Measurements from ENCODE around the gene SLC6A19. TPM values are rescaled to one million over a fixed set of nuclear protein-coding genes. Genes with fewer than 3 reads are reported as not detected.
"Not testable (repeated sequence)": the region's sequence is repeated elsewhere in the genome, so short reads cannot be mapped to it uniquely, and the experiment has no call there.

SLC6A19 gene
- total RNA-seq, 2 experiments from 2014 or later, result not detected

DNA sequence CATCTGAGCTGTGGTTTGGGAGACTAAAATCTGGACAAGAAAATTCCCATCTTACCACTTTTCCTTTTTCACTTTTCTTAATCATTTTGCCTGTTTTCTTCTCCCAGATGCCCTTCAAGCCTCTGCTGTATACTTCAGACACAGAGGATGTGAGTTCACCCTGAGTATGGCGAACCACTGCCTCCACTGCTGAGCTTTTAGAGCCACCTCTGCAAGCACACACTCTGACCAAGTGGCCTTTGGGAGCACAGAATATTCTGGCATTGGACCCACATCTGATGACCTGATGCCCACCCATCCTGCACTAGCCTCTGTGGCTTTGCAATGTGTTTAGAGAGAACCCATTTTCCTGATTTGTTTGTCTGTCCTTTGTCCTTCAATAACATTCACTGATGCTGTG lies 61.0 kb downstream of the SLC6A19 start:
- POLR2A ChIA-PET, result no interaction called here

DNA sequence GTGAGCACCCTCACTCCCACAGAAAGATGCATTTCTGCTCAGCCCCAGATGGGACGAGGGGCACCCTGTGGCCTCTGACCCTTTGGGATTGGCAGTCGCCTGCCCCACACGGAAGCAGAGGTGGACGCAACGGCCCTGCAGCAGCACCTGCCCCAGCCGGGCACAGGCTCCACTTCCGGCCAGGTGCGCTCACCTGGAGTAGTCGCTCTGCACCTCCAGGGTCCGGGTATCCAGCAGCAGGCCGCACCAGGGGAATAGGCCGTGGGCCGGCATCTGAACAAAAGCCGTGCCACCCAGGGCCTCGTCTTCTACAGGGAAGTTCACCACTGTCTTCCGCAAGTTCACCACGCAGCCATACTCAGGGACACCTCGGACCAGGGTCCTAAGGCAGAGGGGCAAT lies 62.8 kb downstream of the SLC6A19 start:
- ChIA-PET CTCF (no interaction called here), POLR2A (no interaction called here)
- no peaks in the 10 kb centered on the region for H3K27me3 Mint-ChIP-seq
- no peak overlapping the region for H3K4me3 Mint-ChIP-seq
- intact Hi-C loops (cut with DNase I, micrococcal nuclease), result no loop called here
- ATAC-seq (no peak), DNase-seq (no peak)
- H3K27ac Mint-ChIP-seq, result no peak overlapping the region
- H3K36me3 Mint-ChIP-seq (ENCODE audit: low read depth), result peaks cover 26% of the 10 kb centered on the region
- no peaks in the 10 kb centered on the region for H3K9me3 Mint-ChIP-seq (ENCODE audit: low read depth)
- H3K4me1 Mint-ChIP-seq, result peaks cover 11% of the 10 kb centered on the region

More for the DNA sequence above, 61.0 kb downstream of the SLC6A19 start:
- no peaks in the 10 kb centered on the region for H3K9me3 Mint-ChIP-seq (ENCODE audit: low read depth)
- intact Hi-C loops (cut with DNase I, micrococcal nuclease), result no loop called here
- CTCF ChIA-PET, result no interaction called here
- peaks cover 18% of the 10 kb centered on the region for H3K36me3 Mint-ChIP-seq (ENCODE audit: low read depth)
- no peak for DNase-seq
- H3K27ac Mint-ChIP-seq, result no peak overlapping the region
- H3K27me3 Mint-ChIP-seq, result no peaks in the 10 kb centered on the region
- no peaks in the 10 kb centered on the region for H3K4me1 Mint-ChIP-seq
- no peak overlapping the region for H3K4me3 Mint-ChIP-seq
- no peak for ATAC-seq

DNA sequence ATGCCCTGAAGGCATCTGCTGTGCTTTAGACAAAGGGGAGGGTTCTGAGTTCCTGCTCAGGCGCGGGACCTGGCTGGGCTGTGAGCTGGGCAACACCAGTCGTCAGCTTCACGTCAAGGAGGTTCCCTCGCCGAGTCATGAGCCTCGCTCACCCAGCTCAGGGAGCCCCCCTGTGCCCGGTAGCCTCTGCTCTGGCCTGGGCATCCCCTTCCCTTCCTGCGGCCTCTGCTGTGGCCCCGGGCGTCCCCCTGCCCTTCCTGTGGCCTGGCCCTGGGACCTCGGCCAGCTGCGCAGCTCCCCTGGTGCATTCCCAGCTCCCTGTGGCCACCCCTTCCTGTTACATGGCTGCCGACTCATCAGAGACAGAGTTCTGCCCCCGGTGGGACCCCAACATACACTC lies 63.6 kb downstream of the SLC6A19 start:
- DNase-seq (no peak), ATAC-seq (no peak)
- Mint-ChIP-seq H3K27me3 (no peaks in the 10 kb centered on the region), H3K4me3 (no peak overlapping the region), H3K36me3 (ENCODE audit: low read depth) (peaks cover 26% of the 10 kb centered on the region), H3K27ac (no peak overlapping the region), H3K4me1 (peaks cover 11% of the 10 kb centered on the region), H3K9me3 (ENCODE audit: low read depth) (no peaks in the 10 kb centered on the region)
- intact Hi-C loops (cut with DNase I, micrococcal nuclease), result no loop called here
- CTCF ChIA-PET, result no interaction called here
- POLR2A ChIA-PET, result no interaction called here

DNA sequence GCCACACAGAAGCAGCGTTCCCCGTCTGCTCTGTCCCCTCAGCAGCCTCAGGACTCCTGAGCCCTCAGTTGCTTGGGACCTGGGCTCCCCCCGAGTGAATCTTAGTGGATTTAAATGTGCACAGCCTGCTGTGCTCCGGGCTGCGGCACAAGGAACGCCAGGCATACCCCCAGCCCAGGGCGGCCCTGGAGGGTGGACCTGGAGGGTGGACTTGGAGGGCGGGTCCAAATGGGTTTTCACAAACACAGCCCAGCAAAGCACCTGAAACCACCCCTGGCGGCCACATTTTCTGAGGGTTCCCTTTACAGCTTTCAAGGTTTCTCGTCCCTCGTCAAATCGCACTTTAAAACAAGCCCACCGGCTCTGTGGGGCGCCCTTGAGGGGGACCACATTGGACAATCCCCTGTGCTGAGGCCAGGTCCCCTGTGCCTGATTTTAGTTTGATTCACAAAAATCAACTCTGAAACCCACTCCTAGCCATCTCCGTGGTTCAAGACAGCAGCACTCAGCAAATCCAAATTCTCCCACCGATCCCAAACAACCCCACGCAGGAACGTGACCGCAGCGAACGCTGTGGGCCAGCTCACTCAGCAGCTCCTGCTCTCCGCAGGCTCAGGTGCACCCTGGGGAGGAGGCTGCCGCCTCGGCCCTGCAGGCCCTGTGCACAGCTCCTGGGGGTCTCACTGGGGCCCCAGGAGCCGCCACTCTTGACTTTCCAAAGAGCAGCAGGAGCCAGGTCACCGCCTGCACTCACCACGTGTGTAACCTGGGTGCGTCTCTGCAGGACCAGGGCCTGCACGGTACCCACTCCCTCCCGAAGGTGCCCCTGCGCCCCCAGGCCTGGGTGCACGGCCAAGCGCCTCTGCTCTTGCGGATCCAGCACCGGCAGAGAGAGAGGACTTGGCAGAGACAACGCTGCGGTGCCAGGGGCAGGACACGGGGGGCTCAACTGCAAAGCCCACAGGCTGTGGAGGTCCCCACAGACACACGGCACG lies 64.4 kb downstream of the SLC6A19 start:
- ChIA-PET POLR2A (interaction anchor here (0.7 kb wide), 1 partner anchor 18 kb away, joined by 3 read pairs; no protein-coding TSS in a partner anchor), CTCF (interaction anchor here (0.7 kb wide), 1 partner anchor 441 kb away, joined by 4 read pairs; no protein-coding TSS in a partner anchor)
- no peaks in the 10 kb centered on the region for H3K27me3 Mint-ChIP-seq
- peaks cover 27% of the 10 kb centered on the region for H3K36me3 Mint-ChIP-seq (ENCODE audit: low read depth)
- H3K4me1 Mint-ChIP-seq, result peaks cover 11% of the 10 kb centered on the region
- ATAC-seq, result no peak
- intact Hi-C loops (cut with DNase I, micrococcal nuclease), result no loop called here
- DNase-seq, result no peak
- no peak overlapping the region for H3K27ac Mint-ChIP-seq
- no peaks in the 10 kb centered on the region for H3K9me3 Mint-ChIP-seq (ENCODE audit: low read depth)
- no peak overlapping the region for H3K4me3 Mint-ChIP-seq

DNA sequence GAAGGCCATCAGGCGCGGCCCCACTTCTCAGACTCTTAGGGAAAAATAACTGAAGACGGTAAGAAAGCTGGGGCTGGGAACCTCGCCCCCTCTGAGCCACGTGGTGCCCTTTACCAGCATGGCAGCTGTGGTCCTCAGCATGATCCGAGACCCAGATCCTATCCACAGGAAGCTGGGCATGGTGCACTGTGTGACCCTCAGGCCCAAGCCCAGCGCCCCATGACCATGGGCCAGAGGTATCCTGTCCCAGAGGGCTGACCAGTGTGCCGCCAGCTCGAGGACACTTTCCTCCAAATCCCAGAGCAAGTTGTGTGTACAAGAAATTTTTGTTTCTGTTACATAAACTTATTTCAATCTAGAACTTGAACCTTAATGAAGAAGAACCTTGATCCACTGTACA lies 65.4 kb downstream of the SLC6A19 start:
- intact Hi-C loops (cut with DNase I, micrococcal nuclease), result no loop called here
- peaks cover 11% of the 10 kb centered on the region for H3K4me1 Mint-ChIP-seq
- DNase-seq (no peak), ATAC-seq (no peak)
- H3K4me3 Mint-ChIP-seq, result no peak overlapping the region
- ChIA-PET CTCF (interaction anchor here (0.6 to 0.7 kb wide), 3 partner anchors 15 to 601 kb away, joined by 3 to 4 read pairs (median 3); no protein-coding TSS in a partner anchor), POLR2A (no interaction called here)
- no peak overlapping the region for H3K27ac Mint-ChIP-seq
- H3K27me3 Mint-ChIP-seq, result no peaks in the 10 kb centered on the region
- peaks cover 27% of the 10 kb centered on the region for H3K36me3 Mint-ChIP-seq (ENCODE audit: low read depth)
- no peaks in the 10 kb centered on the region for H3K9me3 Mint-ChIP-seq (ENCODE audit: low read depth)

DNA sequence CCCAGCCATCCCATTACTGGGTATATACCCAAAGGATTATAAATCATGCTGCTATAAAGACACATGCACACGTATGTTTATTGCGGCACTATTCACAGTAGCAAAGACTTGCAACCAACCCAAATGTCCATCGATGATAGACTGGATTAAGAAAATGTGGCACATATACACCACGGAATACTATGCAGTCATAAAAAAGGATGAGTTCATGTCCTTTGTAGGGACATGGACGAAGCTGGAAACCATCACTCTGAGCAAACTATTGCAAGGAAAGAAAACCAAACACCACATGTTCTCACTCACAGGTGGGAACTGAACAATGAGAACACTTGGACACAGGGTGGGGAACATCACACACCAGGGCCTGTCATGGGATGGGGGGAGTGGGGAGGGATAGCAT lies 66.1 kb downstream of the SLC6A19 start:
- Mint-ChIP-seq H3K36me3 (ENCODE audit: low read depth) (peaks cover 20% of the 10 kb centered on the region), H3K4me1 (peaks cover 11% of the 10 kb centered on the region)
- intact Hi-C loops (cut with DNase I, micrococcal nuclease); POLR2A ChIA-PET; H3K9me3 Mint-ChIP-seq (ENCODE audit: low read depth); ATAC-seq; DNase-seq; H3K4me3 Mint-ChIP-seq; H3K27ac Mint-ChIP-seq; H3K27me3 Mint-ChIP-seq: not testable (repeated sequence)
- CTCF ChIA-PET, result interaction anchor here (0.7 kb wide), 1 partner anchor 602 kb away, joined by 3 read pairs; no protein-coding TSS in a partner anchor

DNA sequence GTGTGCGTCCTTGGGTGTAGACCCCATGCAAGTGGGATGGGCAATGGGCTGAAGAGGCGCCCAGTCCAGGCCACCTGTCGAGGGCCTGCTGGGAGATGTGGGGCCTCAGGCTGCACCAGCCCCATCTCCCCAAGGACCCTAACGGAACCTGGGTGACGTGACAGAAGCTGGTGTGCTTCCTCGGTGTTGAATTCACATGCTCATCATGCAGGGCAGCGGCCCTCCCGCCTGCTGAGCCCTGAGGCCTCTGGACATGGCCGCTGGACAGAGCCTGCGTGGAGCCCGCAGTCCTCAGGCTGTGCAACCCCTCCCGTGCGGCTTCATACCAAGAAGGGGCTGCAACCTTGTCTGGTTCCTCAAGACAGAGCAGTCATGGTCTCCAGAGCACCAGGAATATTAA lies 66.7 kb downstream of the SLC6A19 start:
- no peak overlapping the region for H3K27ac Mint-ChIP-seq
- intact Hi-C loops (cut with DNase I, micrococcal nuclease), result no loop called here
- CTCF ChIA-PET, result no interaction called here

DNA sequence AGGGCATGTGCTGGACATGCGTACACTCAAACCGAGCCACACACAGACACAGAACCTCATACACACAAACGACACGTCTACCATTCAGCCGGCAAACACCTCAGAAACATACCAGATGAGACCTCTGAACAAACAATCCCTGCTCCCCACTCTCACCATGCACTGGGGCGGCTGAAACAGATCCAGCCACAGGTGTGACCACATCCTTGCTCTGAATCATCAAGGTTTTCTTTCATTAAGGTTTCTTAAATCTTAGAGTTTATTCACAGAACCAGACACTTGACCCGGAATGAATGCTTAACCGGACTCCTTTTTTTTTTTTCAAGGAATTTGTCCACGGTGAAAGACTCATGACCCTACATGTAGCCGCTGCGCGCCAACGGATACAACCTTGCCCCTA lies 67.3 kb downstream of the SLC6A19 start:
- H3K36me3 Mint-ChIP-seq (ENCODE audit: low read depth), result peaks cover 18% of the 10 kb centered on the region
- no peak overlapping the region for H3K27ac Mint-ChIP-seq
- peak; percentile 80 for ATAC-seq
- ChIA-PET POLR2A (no interaction called here), CTCF (no interaction called here)
- H3K27me3 Mint-ChIP-seq, result no peaks in the 10 kb centered on the region
- peaks cover 11% of the 10 kb centered on the region for H3K4me1 Mint-ChIP-seq
- H3K9me3 Mint-ChIP-seq (ENCODE audit: low read depth), result no peaks in the 10 kb centered on the region
- no peak overlapping the region for H3K4me3 Mint-ChIP-seq
- intact Hi-C loops (cut with DNase I, micrococcal nuclease), result no loop called here
- DNase-seq, result peak; percentile 66

More for the DNA sequence above, 66.7 kb downstream of the SLC6A19 start:
- Mint-ChIP-seq H3K9me3 (ENCODE audit: low read depth) (no peaks in the 10 kb centered on the region), H3K4me3 (no peak overlapping the region), H3K27me3 (no peaks in the 10 kb centered on the region), H3K4me1 (peaks cover 11% of the 10 kb centered on the region), H3K36me3 (ENCODE audit: low read depth) (peaks cover 18% of the 10 kb centered on the region)
- POLR2A ChIA-PET, result interaction anchor here (0.6 kb wide), 1 partner anchor 24 kb away, joined by 3 read pairs; no protein-coding TSS in a partner anchor
- no peak for DNase-seq
- no peak for ATAC-seq

DNA sequence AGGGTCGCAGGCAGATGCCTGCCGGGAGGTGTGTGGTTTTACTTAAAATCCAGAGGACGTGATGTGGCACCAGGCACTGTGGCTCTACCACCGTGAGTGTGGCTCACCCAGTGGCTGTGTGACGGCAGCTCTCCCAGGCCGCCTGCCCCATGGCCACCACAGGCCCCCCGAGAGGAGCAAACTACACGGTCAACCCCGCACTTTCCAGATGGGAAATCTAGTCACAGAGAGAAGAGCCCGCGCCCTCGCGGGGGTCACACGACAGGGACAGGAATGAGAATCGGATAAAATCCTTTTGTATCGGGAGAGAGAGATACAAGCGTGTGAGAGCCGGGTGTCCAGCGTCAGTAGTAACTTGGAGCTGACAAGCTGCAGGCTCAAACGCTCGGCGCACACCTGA lies 69.0 kb downstream of the SLC6A19 start:
- no peaks in the 10 kb centered on the region for H3K27me3 Mint-ChIP-seq
- POLR2A ChIA-PET, result no interaction called here
- no peak overlapping the region for H3K27ac Mint-ChIP-seq
- intact Hi-C loops (cut with DNase I, micrococcal nuclease), result no loop called here
- peaks cover 17% of the 10 kb centered on the region for H3K36me3 Mint-ChIP-seq (ENCODE audit: low read depth)
- peaks cover 11% of the 10 kb centered on the region for H3K4me1 Mint-ChIP-seq
- no peak overlapping the region for H3K4me3 Mint-ChIP-seq
- DNase-seq (no peak), ATAC-seq (no peak)
- H3K9me3 Mint-ChIP-seq (ENCODE audit: low read depth), result no peaks in the 10 kb centered on the region
- CTCF ChIA-PET, result no interaction called here

DNA sequence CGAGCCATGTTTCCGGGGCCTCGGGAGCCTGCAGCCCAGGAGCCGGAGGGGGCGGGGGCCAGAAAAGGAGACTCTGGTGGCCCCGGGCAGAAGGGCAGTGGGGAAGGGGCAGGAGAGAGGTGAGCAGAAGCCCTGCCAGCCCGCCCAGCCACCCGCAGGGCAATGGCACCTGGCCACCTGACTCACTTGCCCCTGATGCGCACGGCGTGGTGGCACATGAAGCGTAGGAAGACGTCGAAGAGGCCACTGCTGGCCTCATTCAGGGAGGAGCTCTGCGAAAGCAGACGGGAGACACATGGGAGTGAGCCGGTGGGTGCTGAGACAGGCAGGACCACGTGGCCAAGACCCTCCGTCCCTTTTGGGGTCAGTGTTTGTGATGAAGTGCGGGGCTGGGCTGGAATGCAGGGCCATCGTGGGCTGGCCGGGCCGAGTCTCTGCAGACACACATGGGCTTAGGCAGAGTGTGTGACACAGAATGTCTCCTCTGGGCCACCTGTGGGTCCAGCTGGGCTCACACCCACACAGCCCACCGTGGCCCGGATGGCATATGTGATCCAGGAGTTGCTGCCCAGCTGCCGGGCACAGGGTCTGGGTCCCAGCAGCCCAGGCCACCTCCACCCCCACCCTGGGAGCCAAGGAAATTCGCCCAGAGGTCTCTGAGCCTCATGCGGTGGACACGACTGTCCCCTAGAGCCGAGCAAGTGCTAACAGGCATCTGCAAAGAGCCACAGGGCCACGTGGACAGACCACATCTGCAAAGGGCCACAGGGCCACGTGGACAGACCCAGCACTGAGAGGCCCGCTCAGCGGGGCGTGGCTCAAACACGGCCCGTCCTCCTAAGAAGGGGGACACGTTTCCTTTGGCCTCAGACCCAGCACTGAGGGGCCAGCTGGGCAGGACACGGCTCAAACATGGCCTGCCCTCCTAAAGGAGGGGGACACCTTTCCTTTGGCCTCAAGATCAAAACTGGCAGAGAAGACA lies 69.8 kb downstream of the SLC6A19 start:
- CTCF ChIA-PET, result no interaction called here
- H3K27me3 Mint-ChIP-seq, result no peaks in the 10 kb centered on the region
- no peak overlapping the region for H3K4me3 Mint-ChIP-seq
- DNase-seq (no peak), ATAC-seq (no peak)
- H3K9me3 Mint-ChIP-seq (ENCODE audit: low read depth), result no peaks in the 10 kb centered on the region
- intact Hi-C loops (cut with DNase I, micrococcal nuclease), result no loop called here
- peaks cover 17% of the 10 kb centered on the region for H3K36me3 Mint-ChIP-seq (ENCODE audit: low read depth)
- H3K27ac Mint-ChIP-seq, result no peak overlapping the region
- POLR2A ChIA-PET, result no interaction called here
- peaks cover 11% of the 10 kb centered on the region for H3K4me1 Mint-ChIP-seq

DNA sequence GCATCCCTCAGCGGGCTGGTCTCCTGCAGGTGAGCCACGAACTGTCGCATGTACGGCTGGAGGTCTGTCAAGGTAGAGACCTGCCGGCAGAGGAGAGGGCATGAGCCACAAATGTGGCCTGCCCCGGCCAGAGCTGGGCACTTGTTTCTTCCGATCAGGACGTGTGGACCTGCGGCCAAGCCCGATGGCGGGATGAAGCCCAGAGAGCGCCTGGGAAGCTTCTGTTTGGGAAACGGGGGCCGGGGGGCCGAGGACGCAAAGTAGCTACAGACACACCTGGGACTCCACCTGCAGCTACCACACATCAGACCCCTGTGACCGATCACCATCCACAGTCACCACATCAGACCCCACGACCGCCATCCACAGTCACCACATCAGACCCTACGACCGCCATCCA lies 70.8 kb downstream of the SLC6A19 start:
- no peak for DNase-seq
- Mint-ChIP-seq H3K4me1 (peaks cover 11% of the 10 kb centered on the region), H3K27me3 (no peaks in the 10 kb centered on the region), H3K4me3 (no peak overlapping the region), H3K36me3 (ENCODE audit: low read depth) (peaks cover 16% of the 10 kb centered on the region), H3K9me3 (ENCODE audit: low read depth) (no peaks in the 10 kb centered on the region), H3K27ac (no peak overlapping the region)
- ChIA-PET CTCF (no interaction called here), POLR2A (no interaction called here)
- intact Hi-C loops (cut with DNase I, micrococcal nuclease), result no loop called here
- ATAC-seq, result no peak

All from activated CD4-positive, alpha-beta T cell treated with anti-CD3 and anti-CD28 coated beads for 36 hours (primary cell).